Measurements from ENCODE around the gene CCL21.

GRCh38 chr9:34710023-34710422 lies at the start of gene CCL21:
- TF ChIP-seq ZNF207 (IDR thresholded peaks at IDR 0.05; ENCODE audit: borderline replicate concordance): no peak
- no peak for TF ChIP-seq ZNF24 (IDR thresholded peaks at IDR 0.05)
- no peak for TF ChIP-seq CHD1 (IDR thresholded peaks at IDR 0.05; ENCODE audit: low read depth, low read length)
- TF ChIP-seq, protein P1, sequence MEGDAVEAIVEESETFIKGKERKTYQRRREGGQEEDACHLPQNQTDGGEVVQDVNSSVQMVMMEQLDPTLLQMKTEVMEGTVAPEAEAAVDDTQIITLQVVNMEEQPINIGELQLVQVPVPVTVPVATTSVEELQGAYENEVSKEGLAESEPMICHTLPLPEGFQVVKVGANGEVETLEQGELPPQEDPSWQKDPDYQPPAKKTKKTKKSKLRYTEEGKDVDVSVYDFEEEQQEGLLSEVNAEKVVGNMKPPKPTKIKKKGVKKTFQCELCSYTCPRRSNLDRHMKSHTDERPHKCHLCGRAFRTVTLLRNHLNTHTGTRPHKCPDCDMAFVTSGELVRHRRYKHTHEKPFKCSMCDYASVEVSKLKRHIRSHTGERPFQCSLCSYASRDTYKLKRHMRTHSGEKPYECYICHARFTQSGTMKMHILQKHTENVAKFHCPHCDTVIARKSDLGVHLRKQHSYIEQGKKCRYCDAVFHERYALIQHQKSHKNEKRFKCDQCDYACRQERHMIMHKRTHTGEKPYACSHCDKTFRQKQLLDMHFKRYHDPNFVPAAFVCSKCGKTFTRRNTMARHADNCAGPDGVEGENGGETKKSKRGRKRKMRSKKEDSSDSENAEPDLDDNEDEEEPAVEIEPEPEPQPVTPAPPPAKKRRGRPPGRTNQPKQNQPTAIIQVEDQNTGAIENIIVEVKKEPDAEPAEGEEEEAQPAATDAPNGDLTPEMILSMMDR (IDR thresholded peaks at IDR 0.05 in 2 of 3, conservative IDR thresholded peaks at IDR 0.05 in 1 of 3; ENCODE audit: control insufficient read depth in 2 of 3, extremely low read depth in 1 of 3, insufficient read depth in 1 of 3, low read depth in 3 of 3, low read length in 3 of 3): no peak
- no peak for TF ChIP-seq STAT1 (conservative IDR thresholded peaks at IDR 0.05)
- TF ChIP-seq, protein P2, sequence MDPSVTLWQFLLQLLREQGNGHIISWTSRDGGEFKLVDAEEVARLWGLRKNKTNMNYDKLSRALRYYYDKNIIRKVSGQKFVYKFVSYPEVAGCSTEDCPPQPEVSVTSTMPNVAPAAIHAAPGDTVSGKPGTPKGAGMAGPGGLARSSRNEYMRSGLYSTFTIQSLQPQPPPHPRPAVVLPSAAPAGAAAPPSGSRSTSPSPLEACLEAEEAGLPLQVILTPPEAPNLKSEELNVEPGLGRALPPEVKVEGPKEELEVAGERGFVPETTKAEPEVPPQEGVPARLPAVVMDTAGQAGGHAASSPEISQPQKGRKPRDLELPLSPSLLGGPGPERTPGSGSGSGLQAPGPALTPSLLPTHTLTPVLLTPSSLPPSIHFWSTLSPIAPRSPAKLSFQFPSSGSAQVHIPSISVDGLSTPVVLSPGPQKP (IDR thresholded peaks at IDR 0.05; ENCODE audit: low read depth, low read length): no peak
